GM21447 (cell line): Measurements from ENCODE around the gene TPPP3.

ENCODE experiments used
- ATAC-seq: cut with Tn5 transposase; IDR thresholded peaks from one replicate; pipeline ENCODE4 v1.9.1; 2021; ENCODE audit not compliant: unreplicated experiment

TPPP3 gene

GRCh38 chr16:67346341-67346740, 47.0 kb downstream of the TPPP3 start:
- ATAC-seq, result no peak

- ATAC-seq, result no peak
These were observed 47.9 kb downstream of the TPPP3 start for GRCh38 chr16:67345401-67345800.

GRCh38 chr16:67342616-67343015, 50.7 kb downstream of the TPPP3 start:
- no peak for ATAC-seq

GRCh38 chr16:67341250-67341649, 52.0 kb downstream of the TPPP3 start:
- ATAC-seq, result no peak
